Ecto neural progenitor cell (in vitro differentiated cells): ENCODE results near the gene USP32.
"Not testable (repeated sequence)": the region's sequence is repeated elsewhere in the genome, so short reads cannot be mapped to it uniquely, and the experiment has no call there.

Experiments used
- DNase-seq: peaks from one replicate; pipeline ENCODE4 v3.0.0-alpha.2; 2018; ENCODE audit warnings: low spot score

The USP32 gene

GRCh38 chr17:60330731-60331130 is 61.2 kb downstream of the USP32 start:
- DNase-seq, result no peak

DNA sequence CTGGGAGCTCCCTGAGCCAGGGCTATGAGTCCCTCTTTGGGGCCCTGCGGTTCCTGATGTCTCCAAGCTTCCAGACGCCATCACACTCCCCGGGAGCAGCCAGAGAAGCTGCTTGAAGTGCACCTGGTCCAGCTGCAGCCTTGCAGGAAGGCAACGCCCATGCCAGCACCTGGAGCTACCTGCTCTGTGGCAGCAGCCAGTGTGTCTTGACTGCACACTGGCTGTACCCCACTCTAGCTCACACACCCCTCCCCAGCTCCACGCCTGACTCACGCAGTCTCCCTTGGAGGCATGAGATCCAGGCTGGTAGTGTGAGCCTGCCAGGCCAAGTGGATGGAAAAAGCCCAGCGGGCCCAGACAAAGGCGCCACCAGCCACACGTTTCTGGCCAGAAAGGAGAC is 63.3 kb downstream of the USP32 start:
- DNase-seq, result no peak

- peak; percentile 55 for DNase-seq
Measured at GRCh38 chr17:60327901-60328273, 64.0 kb downstream of the USP32 start.

GRCh38 chr17:60327134-60327900 is 64.6 kb downstream of the USP32 start:
- peak; percentile 80 for DNase-seq

DNA sequence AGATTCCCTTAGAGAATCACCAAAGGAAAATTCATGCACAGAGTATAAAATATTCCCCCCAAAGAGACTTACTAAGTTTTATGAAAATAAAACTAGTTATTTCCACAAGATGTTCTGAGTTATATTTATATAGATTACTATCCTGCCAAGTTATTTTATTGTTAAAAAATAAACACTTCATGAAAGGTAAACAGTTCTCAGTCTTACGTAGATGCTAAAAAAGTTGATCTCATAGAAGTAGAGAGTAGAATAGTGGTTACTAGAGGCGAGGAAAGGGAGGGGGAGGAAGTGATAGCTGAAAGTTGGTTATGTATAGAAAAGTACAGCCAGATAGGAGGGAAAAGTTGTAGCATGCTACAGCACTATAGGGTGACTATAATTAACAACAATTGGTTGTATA is 65.2 kb downstream of the USP32 start:
- no peak for DNase-seq

- DNase-seq, result no peak
Measured at GRCh38 chr17:60325730-60326524, 66.0 kb downstream of the USP32 start.

DNA sequence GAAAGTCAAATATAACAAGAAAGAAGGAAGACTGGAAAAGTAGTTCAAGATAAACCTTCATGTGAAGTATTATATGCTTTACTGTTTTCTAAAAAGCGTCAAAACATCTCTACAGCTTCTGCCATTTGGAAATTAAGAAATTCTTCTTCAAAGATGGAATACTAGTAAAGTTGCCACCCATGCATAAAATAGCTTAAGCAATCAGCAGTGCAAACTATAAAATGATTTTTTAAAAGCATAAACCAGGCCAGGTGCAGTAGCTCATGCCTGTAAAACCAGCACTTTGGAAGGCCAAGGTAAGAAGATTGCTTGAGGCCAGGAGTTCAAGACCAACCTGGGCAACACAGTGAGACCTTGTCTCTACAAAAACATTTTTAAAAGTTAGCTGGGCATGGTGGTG is 68.2 kb downstream of the USP32 start:
- DNase-seq, result no peak

DNA sequence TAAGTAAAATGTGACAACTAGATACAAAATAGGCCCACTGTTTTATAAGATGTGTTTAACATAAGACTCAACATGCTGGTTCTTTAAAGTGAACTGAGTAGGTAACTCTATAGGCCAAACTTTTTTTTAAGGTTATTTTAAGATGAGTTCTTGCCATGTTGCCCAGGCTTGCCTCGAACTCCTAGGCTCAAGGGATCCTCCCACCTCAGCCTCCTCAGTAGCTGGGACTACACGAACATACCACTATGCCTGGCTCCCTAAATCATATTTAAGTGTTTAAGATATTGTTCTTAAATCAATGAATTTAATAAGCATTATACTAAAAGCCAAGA is 69.9 kb downstream of the USP32 start:
- DNase-seq, result no peak

DNA sequence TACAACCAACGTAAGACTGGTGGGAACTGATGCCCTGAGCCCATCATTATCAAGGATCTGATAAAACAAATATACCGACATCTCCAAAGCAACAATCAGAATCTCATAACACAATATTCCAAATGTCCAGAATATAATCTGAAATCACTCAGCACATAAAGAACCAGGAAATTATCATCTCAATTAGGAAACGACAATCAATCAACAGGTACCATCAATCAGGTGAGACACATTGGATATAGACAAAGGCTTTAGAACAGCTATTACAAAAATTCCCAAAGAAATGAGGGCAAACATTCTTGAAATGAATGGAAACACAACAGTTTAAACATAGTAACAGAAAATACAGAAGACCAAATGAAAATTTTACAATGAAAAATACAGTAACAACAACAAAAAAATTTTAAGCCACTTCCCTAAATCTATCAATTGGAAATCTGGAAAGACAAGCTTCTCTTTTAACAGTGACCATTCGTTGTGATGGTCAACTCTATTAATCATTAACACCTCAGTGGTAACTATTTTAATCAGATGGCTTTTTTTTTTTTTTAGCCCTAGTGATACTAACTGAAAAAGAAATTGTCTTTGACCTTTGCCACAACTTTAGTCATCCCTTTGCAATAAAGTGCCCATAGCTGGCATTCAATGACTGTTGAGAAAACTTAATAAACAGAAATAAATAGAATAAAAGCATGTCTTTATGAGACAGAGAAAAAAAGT is 70.4 kb downstream of the USP32 start:
- no peak for DNase-seq

GRCh38 chr17:60318830-60319229 is 73.1 kb downstream of the USP32 start:
- DNase-seq, result no peak

- no peak for DNase-seq
Measured at GRCh38 chr17:60318326-60318725, 73.6 kb downstream of the USP32 start.

DNA sequence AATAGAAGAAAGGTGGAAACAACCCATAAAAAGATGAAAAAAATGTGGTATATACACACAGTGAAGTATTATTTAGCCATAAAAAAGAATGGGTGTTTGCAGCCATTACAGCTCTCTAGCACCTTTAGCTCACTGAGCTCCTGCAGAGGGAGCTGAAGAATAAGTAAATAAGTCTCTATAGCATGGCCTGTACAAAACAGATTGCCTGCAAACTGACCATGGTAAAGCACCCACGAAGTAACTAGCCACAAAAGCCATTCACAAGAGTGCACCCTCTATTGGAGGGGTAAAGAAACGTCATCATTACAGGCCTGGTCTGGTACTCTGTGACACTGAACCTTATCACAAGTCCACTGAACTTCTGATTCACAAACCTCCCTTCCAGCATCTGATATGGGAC is 76.3 kb downstream of the USP32 start:
- no peak for DNase-seq

DNA sequence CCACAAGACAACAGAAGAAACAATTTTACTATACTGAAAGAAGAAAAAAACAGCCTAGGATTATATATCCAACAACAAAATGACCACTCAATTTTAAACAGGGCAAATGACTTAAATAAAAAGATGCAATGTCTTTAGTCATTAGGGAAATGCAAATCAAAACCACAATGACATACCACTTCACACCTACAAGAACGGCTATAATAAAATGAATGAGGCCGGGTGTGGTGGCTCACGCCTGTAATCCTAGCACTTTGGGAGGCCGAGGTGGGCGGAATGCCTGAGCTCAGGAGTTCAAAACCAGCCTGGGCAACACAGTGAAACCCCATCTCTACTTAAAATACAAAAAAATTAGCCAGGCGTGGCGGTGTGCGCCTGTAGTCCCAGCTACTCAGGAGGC is 77.0 kb downstream of the USP32 start:
- DNase-seq, result not testable (repeated sequence)

DNA sequence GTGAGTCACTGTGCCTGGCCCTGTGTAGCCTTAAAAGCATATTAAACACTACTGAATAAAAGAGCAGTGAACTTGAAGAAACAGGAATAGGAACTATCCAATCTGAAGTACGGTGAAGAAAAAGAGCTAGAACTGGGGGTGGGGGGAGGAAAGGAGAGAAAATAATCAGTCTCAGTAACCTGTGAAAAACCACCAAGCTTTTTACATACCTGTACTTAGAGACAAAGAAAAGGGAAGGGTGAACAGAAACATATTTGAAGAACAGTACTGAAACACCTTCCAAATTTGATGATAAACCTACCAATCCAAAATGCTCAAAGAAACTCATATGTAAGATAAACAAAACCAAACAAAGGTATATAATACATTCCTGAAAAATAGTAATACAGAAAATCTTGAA is 77.5 kb downstream of the USP32 start:
- DNase-seq, result no peak

DNA sequence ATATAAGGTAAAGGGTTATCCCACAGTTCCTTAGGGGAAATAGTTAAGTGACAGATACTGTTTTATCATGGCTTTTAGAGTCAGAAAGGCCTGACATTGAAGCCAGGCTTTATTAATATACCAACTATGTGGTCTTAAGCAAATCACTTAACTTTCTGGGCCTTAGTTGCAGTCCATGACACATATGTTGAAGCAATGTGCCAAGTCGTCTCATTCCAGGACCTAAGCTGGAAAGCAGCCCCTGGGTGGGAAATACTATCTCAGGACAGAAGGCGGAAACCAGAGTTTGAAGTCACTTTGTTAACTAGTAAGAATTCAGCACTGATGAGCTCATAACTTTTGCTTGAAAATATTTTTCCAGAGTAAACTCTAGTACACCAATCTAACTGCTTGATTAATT is 80.0 kb downstream of the USP32 start:
- no peak for DNase-seq

DNA sequence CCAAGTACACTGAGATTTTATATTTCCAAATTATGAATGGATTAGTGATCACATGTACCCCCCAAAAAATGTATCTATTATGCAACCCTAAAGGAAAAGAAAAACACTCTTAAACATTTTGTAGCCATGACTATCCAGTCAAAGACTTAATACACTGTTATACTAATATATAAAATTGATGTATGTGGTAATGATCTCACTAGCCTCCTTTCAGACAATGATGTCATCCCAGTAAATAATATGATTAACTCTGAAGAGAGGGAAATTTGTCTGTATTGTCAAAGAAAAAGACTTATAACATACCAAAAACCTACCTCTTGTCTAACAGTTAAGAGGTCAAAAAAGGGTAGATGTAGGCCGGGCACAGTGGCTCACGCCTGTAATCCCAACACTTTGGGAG is 80.7 kb downstream of the USP32 start:
- DNase-seq, result no peak

- DNase-seq, result no peak
Measured at GRCh38 chr17:60305141-60305540, 86.8 kb downstream of the USP32 start.

- DNase-seq, result no peak
Measured at GRCh38 chr17:60304502-60304901, 87.4 kb downstream of the USP32 start.

GRCh38 chr17:60303406-60304099 is 88.4 kb downstream of the USP32 start:
- DNase-seq, result no peak

- no peak for DNase-seq
Measured at GRCh38 chr17:60301649-60302048, 90.3 kb downstream of the USP32 start.

- DNase-seq, result no peak
Measured at GRCh38 chr17:60300949-60301348, 91.0 kb downstream of the USP32 start.

GRCh38 chr17:60300011-60300410 is 91.9 kb downstream of the USP32 start:
- no peak for DNase-seq
